ENCODE data around the gene ZC3H18. TPM values are rescaled to one million over a fixed set of nuclear protein-coding genes. Genes with fewer than 3 reads are reported as not detected.

Gene ZC3H18
- total RNA-seq, 1 experiment from 2014 or later, result 61.8 TPM

DNA sequence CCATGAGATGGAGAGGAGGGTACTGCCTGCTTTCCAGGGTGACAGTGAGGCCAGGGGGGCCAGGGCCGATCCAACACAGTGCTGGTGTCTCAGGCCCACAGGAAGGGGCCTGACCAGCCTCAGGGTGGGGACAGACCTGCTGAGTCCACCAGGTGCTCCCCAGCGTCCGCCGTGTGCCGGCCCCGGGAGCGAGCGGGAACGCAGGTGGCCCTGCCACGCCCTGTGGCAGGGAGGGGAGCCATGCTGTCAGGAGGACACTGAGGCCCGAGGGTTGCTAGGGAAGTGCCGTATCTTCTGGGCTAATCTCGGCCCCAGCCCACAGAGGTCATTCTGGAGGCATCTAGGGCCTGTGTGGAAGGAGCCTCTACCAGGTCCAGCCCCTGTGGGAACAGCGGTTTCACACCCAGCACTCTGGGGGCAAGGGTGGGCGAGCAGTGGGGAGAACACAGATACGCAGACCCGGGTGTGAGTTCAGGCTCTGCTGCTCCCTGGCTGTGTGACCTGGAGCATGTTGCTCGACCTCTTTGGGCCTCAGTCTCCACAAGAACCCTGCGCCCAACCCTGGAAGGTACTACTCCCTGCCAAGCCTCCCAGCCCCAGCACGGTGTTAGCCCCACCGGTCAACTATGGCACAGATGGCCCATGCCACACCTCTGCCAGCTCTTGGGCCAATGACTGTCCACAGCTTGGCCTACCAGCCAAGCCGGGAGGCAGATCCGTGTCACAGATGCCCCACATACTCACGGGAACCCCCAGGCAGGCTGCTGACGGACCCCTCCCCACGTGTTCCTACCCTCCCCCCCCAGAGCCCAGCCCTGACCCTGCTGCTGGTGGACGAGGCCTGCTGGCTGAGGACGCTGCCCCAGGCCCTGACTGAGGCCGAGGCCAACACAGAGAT lies 43.9 kb upstream of the ZC3H18 start (continued):
- TF ChIP-seq GRHL2 (CRISPR knock-in tag; IDR thresholded peaks at IDR 0.05; ENCODE audit: insufficient replicate concordance, severe bottlenecking), result no peak
- TF ChIP-seq, protein P1, sequence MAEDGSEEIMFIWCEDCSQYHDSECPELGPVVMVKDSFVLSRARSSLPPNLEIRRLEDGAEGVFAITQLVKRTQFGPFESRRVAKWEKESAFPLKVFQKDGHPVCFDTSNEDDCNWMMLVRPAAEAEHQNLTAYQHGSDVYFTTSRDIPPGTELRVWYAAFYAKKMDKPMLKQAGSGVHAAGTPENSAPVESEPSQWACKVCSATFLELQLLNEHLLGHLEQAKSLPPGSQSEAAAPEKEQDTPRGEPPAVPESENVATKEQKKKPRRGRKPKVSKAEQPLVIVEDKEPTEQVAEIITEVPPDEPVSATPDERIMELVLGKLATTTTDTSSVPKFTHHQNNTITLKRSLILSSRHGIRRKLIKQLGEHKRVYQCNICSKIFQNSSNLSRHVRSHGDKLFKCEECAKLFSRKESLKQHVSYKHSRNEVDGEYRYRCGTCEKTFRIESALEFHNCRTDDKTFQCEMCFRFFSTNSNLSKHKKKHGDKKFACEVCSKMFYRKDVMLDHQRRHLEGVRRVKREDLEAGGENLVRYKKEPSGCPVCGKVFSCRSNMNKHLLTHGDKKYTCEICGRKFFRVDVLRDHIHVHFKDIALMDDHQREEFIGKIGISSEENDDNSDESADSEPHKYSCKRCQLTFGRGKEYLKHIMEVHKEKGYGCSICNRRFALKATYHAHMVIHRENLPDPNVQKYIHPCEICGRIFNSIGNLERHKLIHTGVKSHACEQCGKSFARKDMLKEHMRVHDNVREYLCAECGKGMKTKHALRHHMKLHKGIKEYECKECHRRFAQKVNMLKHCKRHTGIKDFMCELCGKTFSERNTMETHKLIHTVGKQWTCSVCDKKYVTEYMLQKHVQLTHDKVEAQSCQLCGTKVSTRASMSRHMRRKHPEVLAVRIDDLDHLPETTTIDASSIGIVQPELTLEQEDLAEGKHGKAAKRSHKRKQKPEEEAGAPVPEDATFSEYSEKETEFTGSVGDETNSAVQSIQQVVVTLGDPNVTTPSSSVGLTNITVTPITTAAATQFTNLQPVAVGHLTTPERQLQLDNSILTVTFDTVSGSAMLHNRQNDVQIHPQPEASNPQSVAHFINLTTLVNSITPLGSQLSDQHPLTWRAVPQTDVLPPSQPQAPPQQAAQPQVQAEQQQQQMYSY (CRISPR knock-in tag; IDR thresholded peaks at IDR 0.05), result no peak

DNA sequence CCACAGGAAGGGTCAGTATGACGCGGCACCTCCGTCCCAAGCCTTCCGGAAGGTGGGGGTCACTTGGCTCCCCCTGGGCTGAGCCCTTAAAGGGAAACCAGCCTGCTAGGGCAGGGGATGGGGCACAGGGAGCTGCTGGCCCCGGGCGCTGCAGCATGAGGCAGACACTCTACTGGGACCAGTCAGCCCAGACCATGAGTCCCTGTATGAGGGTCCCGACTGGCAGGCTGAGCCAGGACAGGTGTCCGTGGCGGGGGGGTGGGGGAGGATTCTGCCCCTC lies 43.4 kb upstream of the ZC3H18 start:
- Mint-ChIP-seq H3K9me3 (no peaks in the 10 kb centered on the region), H3K36me3 (peaks cover 6% of the 10 kb centered on the region; the same call in 1 of the 2 replicates), H3K27me3 (ENCODE audit: low read depth) (no peaks in the 10 kb centered on the region), H3K27ac (no peak overlapping the region), H3K4me1 (peaks cover 6% of the 10 kb centered on the region; the same call in 1 of the 2 replicates), H3K4me3 (no peak overlapping the region)
- POLR2A ChIA-PET, result interaction anchor here (0.7 kb wide), 2 partner anchors 59 to 276 kb away, joined by 3 to 7 read pairs; no protein-coding TSS in a partner anchor
- no peak for TF ChIP-seq HMGA2 (CRISPR knock-in tag; IDR thresholded peaks at IDR 0.05)
- TF ChIP-seq OVOL2 (CRISPR knock-in tag; IDR thresholded peaks at IDR 0.05; ENCODE audit: borderline replicate concordance), result no peak
- TF ChIP-seq NR3C1 (CRISPR knock-in tag; conservative IDR thresholded peaks at IDR 0.05; ENCODE audit: low read depth), result no peak
- TF ChIP-seq NR1H2 (CRISPR knock-in tag; IDR thresholded peaks at IDR 0.05), result no peak
- TF ChIP-seq, protein P2, sequence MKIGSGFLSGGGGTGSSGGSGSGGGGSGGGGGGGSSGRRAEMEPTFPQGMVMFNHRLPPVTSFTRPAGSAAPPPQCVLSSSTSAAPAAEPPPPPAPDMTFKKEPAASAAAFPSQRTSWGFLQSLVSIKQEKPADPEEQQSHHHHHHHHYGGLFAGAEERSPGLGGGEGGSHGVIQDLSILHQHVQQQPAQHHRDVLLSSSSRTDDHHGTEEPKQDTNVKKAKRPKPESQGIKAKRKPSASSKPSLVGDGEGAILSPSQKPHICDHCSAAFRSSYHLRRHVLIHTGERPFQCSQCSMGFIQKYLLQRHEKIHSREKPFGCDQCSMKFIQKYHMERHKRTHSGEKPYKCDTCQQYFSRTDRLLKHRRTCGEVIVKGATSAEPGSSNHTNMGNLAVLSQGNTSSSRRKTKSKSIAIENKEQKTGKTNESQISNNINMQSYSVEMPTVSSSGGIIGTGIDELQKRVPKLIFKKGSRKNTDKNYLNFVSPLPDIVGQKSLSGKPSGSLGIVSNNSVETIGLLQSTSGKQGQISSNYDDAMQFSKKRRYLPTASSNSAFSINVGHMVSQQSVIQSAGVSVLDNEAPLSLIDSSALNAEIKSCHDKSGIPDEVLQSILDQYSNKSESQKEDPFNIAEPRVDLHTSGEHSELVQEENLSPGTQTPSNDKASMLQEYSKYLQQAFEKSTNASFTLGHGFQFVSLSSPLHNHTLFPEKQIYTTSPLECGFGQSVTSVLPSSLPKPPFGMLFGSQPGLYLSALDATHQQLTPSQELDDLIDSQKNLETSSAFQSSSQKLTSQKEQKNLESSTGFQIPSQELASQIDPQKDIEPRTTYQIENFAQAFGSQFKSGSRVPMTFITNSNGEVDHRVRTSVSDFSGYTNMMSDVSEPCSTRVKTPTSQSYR (CRISPR knock-in tag; IDR thresholded peaks at IDR 0.05), result no peak
- TF ChIP-seq, protein P3, sequence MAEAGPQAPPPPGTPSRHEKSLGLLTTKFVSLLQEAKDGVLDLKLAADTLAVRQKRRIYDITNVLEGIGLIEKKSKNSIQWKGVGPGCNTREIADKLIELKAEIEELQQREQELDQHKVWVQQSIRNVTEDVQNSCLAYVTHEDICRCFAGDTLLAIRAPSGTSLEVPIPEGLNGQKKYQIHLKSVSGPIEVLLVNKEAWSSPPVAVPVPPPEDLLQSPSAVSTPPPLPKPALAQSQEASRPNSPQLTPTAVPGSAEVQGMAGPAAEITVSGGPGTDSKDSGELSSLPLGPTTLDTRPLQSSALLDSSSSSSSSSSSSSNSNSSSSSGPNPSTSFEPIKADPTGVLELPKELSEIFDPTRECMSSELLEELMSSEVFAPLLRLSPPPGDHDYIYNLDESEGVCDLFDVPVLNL (CRISPR knock-in tag; IDR thresholded peaks at IDR 0.05; ENCODE audit: borderline replicate concordance, low read depth), result no peak
- TF ChIP-seq TCF7 (CRISPR knock-in tag; IDR thresholded peaks at IDR 0.05; ENCODE audit: low read depth), result no peak
- TF ChIP-seq JAZF1 (CRISPR knock-in tag; IDR thresholded peaks at IDR 0.05), result no peak
- TF ChIP-seq, protein P4, sequence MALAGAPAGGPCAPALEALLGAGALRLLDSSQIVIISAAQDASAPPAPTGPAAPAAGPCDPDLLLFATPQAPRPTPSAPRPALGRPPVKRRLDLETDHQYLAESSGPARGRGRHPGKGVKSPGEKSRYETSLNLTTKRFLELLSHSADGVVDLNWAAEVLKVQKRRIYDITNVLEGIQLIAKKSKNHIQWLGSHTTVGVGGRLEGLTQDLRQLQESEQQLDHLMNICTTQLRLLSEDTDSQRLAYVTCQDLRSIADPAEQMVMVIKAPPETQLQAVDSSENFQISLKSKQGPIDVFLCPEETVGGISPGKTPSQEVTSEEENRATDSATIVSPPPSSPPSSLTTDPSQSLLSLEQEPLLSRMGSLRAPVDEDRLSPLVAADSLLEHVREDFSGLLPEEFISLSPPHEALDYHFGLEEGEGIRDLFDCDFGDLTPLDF (CRISPR knock-in tag; IDR thresholded peaks at IDR 0.05), result no peak
- TF ChIP-seq FOXK1 (CRISPR knock-in tag; IDR thresholded peaks at IDR 0.05), result no peak
- ATAC-seq (no peak), DNase-seq (ENCODE audit: low spot score) (no peak)
- CTCF ChIA-PET, result interaction anchor here (1.0 kb wide), 1 partner anchor 89 kb away, joined by 3 read pairs; no protein-coding TSS in a partner anchor

Measured in WTC11 (cell line).